HG02610 (cell line): ENCODE results near the gene MMP17.

ENCODE experiments used
- ATAC-seq: cut with Tn5 transposase; IDR thresholded peaks from one replicate; pipeline ENCODE4 v1.9.1; 2021; ENCODE audit warnings: mild to moderate bottlenecking, moderate library complexity; ENCODE audit not compliant: unreplicated experiment

The MMP17 gene

GRCh38 chr12:131847456-131847855 is 19.3 kb downstream of the MMP17 start:
- ATAC-seq: no peak

GRCh38 chr12:131848753-131849152 is 20.6 kb downstream of the MMP17 start:
- ATAC-seq: no peak

- no peak for ATAC-seq
These were observed 21.7 kb downstream of the MMP17 start for GRCh38 chr12:131849700-131850553.

- ATAC-seq: no peak
These were observed 22.8 kb downstream of the MMP17 start for GRCh38 chr12:131850856-131851559.

GRCh38 chr12:131851741-131852550 is 23.8 kb downstream of the MMP17 start:
- no peak for ATAC-seq

GRCh38 chr12:131852551-131853299 is 24.5 kb downstream of the MMP17 start:
- no peak for ATAC-seq

GRCh38 chr12:131853832-131854797 is 25.9 kb downstream of the MMP17 start:
- no peak for ATAC-seq

- no peak for ATAC-seq
These were observed 26.8 kb downstream of the MMP17 start for GRCh38 chr12:131854861-131855476.

GRCh38 chr12:131855521-131856142 is 27.4 kb downstream of the MMP17 start:
- ATAC-seq: no peak

- no peak for ATAC-seq
These were observed 28.3 kb downstream of the MMP17 start for GRCh38 chr12:131856366-131857097.

- no peak for ATAC-seq
These were observed 30.0 kb downstream of the MMP17 start for GRCh38 chr12:131857908-131858850.

GRCh38 chr12:131860472-131861260 is 32.5 kb downstream of the MMP17 start:
- no peak for ATAC-seq

- ATAC-seq: no peak
These were observed 33.3 kb downstream of the MMP17 start for GRCh38 chr12:131861261-131862083.

GRCh38 chr12:131862084-131862441 is 33.9 kb downstream of the MMP17 start:
- ATAC-seq: no peak

GRCh38 chr12:131862600-131862993 is 34.4 kb downstream of the MMP17 start:
- no peak for ATAC-seq
